PC-9 (cell line): ENCODE measurements around the gene NR2C2.

Source experiments
- CTCF ChIP-seq: fragments of 200-600 bp; sonication (generic); conservative IDR thresholded peaks from 2 replicates; pipeline ENCODE4 v1.6.1; 2017; ENCODE audit warnings: mixed run types, antibody characterized with exemption, mild to moderate bottlenecking, moderate library complexity
- EZH2 ChIP-seq: fragments of 200-600 bp; sonication (generic); IDR thresholded peaks from 2 replicates; pipeline ENCODE4 v1.8.0; 2017; ENCODE audit warnings: antibody characterized with exemption, low read depth

- no peak for TF ChIP-seq CTCF
- TF ChIP-seq EZH2, result no peak
Observed at GRCh38 chr3:15056676-15057404, 109.5 kb downstream of the NR2C2 start.
